Raji (cell line): ENCODE data around the gene PNPO.

Source experiments
- POLR2A ChIP-seq: IDR thresholded peaks from 2 replicates; pipeline ENCODE4 v1.6.1; 2011; ENCODE audit warnings: low read depth, low read length, control low read depth; ENCODE audit not compliant: insufficient read depth

Gene PNPO

GRCh38 chr17:47955497-47956461 lies 14.4 kb downstream of the PNPO start:
- no peak for TF ChIP-seq POLR2A

GRCh38 chr17:47956791-47957590 lies 15.6 kb downstream of the PNPO start:
- TF ChIP-seq POLR2A = no peak

GRCh38 chr17:47957591-47958490 lies 16.5 kb downstream of the PNPO start, which contains the start of gene PRR15L:
Gene PRR15L (minus strand): TSS chr17:47957883. CDS start chr17:47953234, 4,649 bp downstream.
- no peak for TF ChIP-seq POLR2A

- TF ChIP-seq POLR2A = no peak
Observed at GRCh38 chr17:47959825-47960655, 18.7 kb downstream of the PNPO start.

- no peak for TF ChIP-seq POLR2A
Observed at GRCh38 chr17:47961406-47961805, 20.0 kb downstream of the PNPO start.

- no peak for TF ChIP-seq POLR2A
Observed at GRCh38 chr17:47962901-47963300, 21.5 kb downstream of the PNPO start.

- no peak for TF ChIP-seq POLR2A
Observed at GRCh38 chr17:47964856-47965255, 23.5 kb downstream of the PNPO start.

GRCh38 chr17:47966079-47966519 lies 24.7 kb downstream of the PNPO start:
- TF ChIP-seq POLR2A = no peak

- no peak for TF ChIP-seq POLR2A
Observed at GRCh38 chr17:47967607-47968252, 26.4 kb downstream of the PNPO start.

- no peak for TF ChIP-seq POLR2A
Observed at GRCh38 chr17:47968836-47969235, 27.5 kb downstream of the PNPO start.

GRCh38 chr17:47969930-47970724 lies 28.8 kb downstream of the PNPO start:
- no peak for TF ChIP-seq POLR2A

- peak; percentile 93 for TF ChIP-seq POLR2A
Observed at GRCh38 chr17:47970725-47971499, 29.5 kb downstream of the PNPO start, which contains the start of gene CDK5RAP3. Gene CDK5RAP3 (plus strand): TSS chr17:47971113. CDS start chr17:47971147, 34 bp downstream.

- no peak for TF ChIP-seq POLR2A
Observed at GRCh38 chr17:47973541-47973940, 32.2 kb downstream of the PNPO start.
